AG04450 (cell line): ENCODE measurements around the gene KIAA0930. TPM values are rescaled to one million over a fixed set of nuclear protein-coding genes. Genes with fewer than 3 reads are reported as not detected.

Experiments used
- CTCF ChIA-PET: fragments of 300-600, 350-600 bp; formaldehyde crosslinking; extraction: SDS; loops from one replicate; lab custom pipeline; 2022; ENCODE audit warnings: antibody characterized with exemption, inconsistent platforms; lab: Charles Lee
- POLR2A ChIA-PET: fragments of 350-600 bp; formaldehyde crosslinking; extraction: SDS; loops from one replicate; lab custom pipeline; 2021; ENCODE audit warnings: antibody characterized with exemption, inconsistent platforms; lab: Yijun Ruan, JAX
- DNase-seq: peaks from one replicate; pipeline ENCODE4 v3.0.0-alpha.2; 2011; ENCODE audit warnings: low read depth, low spot score
- H3K27ac ChIP-seq: one replicate; pipeline ENCODE4 v1.5.1; 2012; ENCODE audit warnings: low read depth, low read length, control low read depth
- H3K27me3 ChIP-seq: one replicate; pipeline ENCODE4 v1.6.0; 2012; ENCODE audit warnings: low read length; ENCODE audit not compliant: control insufficient read depth, insufficient read depth
- H3K4me3 ChIP-seq: 2 replicates; pipeline ENCODE4 v1.5.1; 2011; ENCODE audit warnings: mild to moderate bottlenecking, low read depth, low read length, control low read depth
- H3K9me3 ChIP-seq: 2 replicates; pipeline ENCODE4 v1.5.1; 2012; ENCODE audit warnings: low read length; ENCODE audit not compliant: control insufficient read depth, insufficient read depth
- CTCF ChIP-seq: IDR thresholded peaks from 2 replicates; pipeline ENCODE4 v1.5.1; 2011; ENCODE audit warnings: low read depth, low read length, control low read depth, inconsistent platforms
- polyA plus RNA-seq: library from polyadenylated mRNA; depleted of rRNA; stranded (reverse); fragments of >200 nt; gene quantifications from 2 replicates; pipeline ENCODE4 v1.2.3, GENCODE V29; 2011

KIAA0930 gene
- polyA plus RNA-seq, 1 experiment = 49.4 TPM

GRCh38 chr22:45226503-45227186 is 14.0 kb downstream of the KIAA0930 start:
- DNase-seq = no peak
- H3K4me3 ChIP-seq = no peak overlapping the region
- TF ChIP-seq CTCF = no peak
- H3K27ac ChIP-seq = no peak overlapping the region
- ChIA-PET CTCF (no interaction called here), POLR2A (interaction anchor here (0.6 kb wide), 1 partner anchor 37 kb away, joined by 3 read pairs; no protein-coding TSS in a partner anchor)
- no peaks in the 10 kb centered on the region for H3K27me3 ChIP-seq
- no peaks in the 10 kb centered on the region for H3K9me3 ChIP-seq

- ChIA-PET POLR2A (interaction anchor here (0.6 kb wide), 1 partner anchor 37 kb away, joined by 3 read pairs; no protein-coding TSS in a partner anchor), CTCF (no interaction called here)
- Histone ChIP-seq H3K27ac (no peak overlapping the region), H3K27me3 (no peaks in the 10 kb centered on the region), H3K9me3 (no peaks in the 10 kb centered on the region), H3K4me3 (no peak overlapping the region)
- TF ChIP-seq CTCF = no peak
- no peak for DNase-seq
Observed at GRCh38 chr22:45225732-45226502, 14.8 kb downstream of the KIAA0930 start.

- no peak for DNase-seq
- TF ChIP-seq CTCF = no peak
- Histone ChIP-seq H3K4me3 (no peak overlapping the region), H3K27ac (no peak overlapping the region), H3K9me3 (no peaks in the 10 kb centered on the region), H3K27me3 (no peaks in the 10 kb centered on the region)
- POLR2A ChIA-PET = no interaction called here
- CTCF ChIA-PET = no interaction called here
Observed at GRCh38 chr22:45224988-45225731, 15.5 kb downstream of the KIAA0930 start.

- H3K9me3 ChIP-seq = no peaks in the 10 kb centered on the region
- H3K4me3 ChIP-seq = no peak overlapping the region
- ChIA-PET POLR2A (no interaction called here), CTCF (no interaction called here)
- no peaks in the 10 kb centered on the region for H3K27me3 ChIP-seq
- no peak for TF ChIP-seq CTCF
- DNase-seq = no peak
- no peak overlapping the region for H3K27ac ChIP-seq
Observed at GRCh38 chr22:45224331-45224730, 16.4 kb downstream of the KIAA0930 start.
